Right atrium auricular region (tissue), 2 donors: ENCODE measurements around the gene HYDIN. TPM values are rescaled to one million over a fixed set of nuclear protein-coding genes. Genes with fewer than 3 reads are reported as not detected.
"Not testable (repeated sequence)": the region's sequence is repeated elsewhere in the genome, so short reads cannot be mapped to it uniquely, and the experiment has no call there.

Experiments
- DNase-seq: peaks from one replicate; pipeline ENCODE4 v3.0.0-alpha.2; 2019; ENCODE audit warnings: low spot score
- H3K27ac ChIP-seq, 2 donors: fragments of 200-600 bp; sonication (generic); 1 replicate in 1 of 2; 2 replicates in 1 of 2; pipeline ENCODE4 v1.5.1; 2016 to 2019
- H3K27me3 ChIP-seq, 2 donors: fragments of 200-600 bp; sonication (generic); one replicate each; pipeline versions ENCODE4 v1.5.1 to v1.6.0; 2017 to 2019
- H3K36me3 ChIP-seq: fragments of 200-600 bp; sonication (generic); one replicate; pipeline ENCODE4 v1.5.1; 2016
- H3K4me1 ChIP-seq, 2 donors: fragments of 200-600 bp; sonication (generic); one replicate each; pipeline versions ENCODE4 v1.5.1 to v1.6.0; 2017 to 2019
- H3K4me3 ChIP-seq, 2 donors: fragments of 200-600 bp; sonication (generic); 1 replicate in 1 of 2; 2 replicates in 1 of 2; pipeline ENCODE4 v1.5.1; 2017 to 2019; ENCODE audit warnings: mild to moderate bottlenecking in 1 of 2, moderate library complexity in 1 of 2
- H3K9me3 ChIP-seq, 2 donors: fragments of 200-600 bp; sonication (generic); one replicate each; pipeline ENCODE4 v1.5.1; 2019
- total RNA-seq, 2 donors: library from RNA; depleted of rRNA; stranded (reverse); fragments of >200 nt; gene quantifications; one replicate each; pipeline ENCODE4 v1.1.0, GENCODE V29; 2016

HYDIN gene
- total RNA-seq, 2 donors from 2014 or later: 1.2 to 3.8 TPM

DNA sequence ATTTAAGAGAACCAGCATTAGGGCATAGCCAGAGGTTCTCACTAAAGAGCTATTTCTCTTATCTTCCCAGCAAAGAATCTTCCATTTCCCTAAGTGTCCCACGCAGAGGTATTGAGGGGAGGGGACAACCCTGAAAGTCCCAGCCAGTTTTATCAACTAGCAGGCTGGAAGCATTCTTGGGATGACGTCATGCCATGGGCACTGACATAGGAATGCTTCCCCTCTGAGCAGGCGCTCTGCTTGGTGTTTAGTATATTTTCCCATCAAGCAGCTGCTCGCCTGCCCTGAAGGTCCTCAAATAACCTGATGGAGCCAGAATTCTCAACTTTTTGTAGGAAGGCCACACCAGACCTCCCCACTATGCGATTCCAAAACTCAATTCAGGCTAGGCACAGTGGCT lies 276.7 kb downstream of the HYDIN start:
- H3K36me3 ChIP-seq: not testable (repeated sequence)

DNA sequence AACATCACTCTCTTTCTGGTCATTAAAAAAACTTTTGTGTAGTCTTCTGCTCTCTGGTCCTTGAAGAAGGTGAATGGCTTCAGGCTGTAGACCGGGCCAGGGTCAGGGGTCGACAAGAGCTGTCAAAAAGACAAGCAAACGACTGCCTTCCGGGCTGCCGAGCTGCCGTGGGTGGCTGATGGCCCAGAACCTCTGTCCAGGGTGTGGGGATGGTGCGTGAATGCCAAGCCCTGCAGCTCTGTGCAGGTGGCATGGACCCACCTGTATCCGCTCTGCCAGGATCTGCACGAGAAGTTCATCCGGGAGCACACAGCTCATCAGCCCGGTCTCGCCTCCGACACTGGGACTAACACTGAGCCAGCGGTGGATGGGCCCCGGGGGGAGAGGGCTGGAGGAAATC lies 287.0 kb downstream of the HYDIN start:
- H3K4me3 ChIP-seq, H3K36me3 ChIP-seq, H3K4me1 ChIP-seq, H3K27ac ChIP-seq, DNase-seq, H3K9me3 ChIP-seq, H3K27me3 ChIP-seq: not testable (repeated sequence)

More for the DNA sequence above, 276.7 kb downstream of the HYDIN start:
- H3K4me3 ChIP-seq, H3K4me1 ChIP-seq, H3K27ac ChIP-seq, H3K27me3 ChIP-seq, H3K9me3 ChIP-seq, DNase-seq: not testable (repeated sequence)

- H3K27me3 ChIP-seq, DNase-seq, H3K36me3 ChIP-seq, H3K4me3 ChIP-seq, H3K27ac ChIP-seq, H3K9me3 ChIP-seq, H3K4me1 ChIP-seq: not testable (repeated sequence)
Measured at GRCh38 chr16:70939690-70940359, 290.7 kb downstream of the HYDIN start.

GRCh38 chr16:70936781-70937525 lies 293.6 kb downstream of the HYDIN start:
- not testable (repeated sequence) for H3K4me3 ChIP-seq, H3K27ac ChIP-seq, H3K36me3 ChIP-seq, DNase-seq, H3K9me3 ChIP-seq, H3K27me3 ChIP-seq, H3K4me1 ChIP-seq

GRCh38 chr16:70935325-70935724 lies 295.2 kb downstream of the HYDIN start:
- not testable (repeated sequence) for DNase-seq, H3K27me3 ChIP-seq, H3K4me1 ChIP-seq, H3K9me3 ChIP-seq, H3K4me3 ChIP-seq, H3K36me3 ChIP-seq, H3K27ac ChIP-seq

GRCh38 chr16:70933746-70934145 lies 296.8 kb downstream of the HYDIN start:
- not testable (repeated sequence) for H3K27ac ChIP-seq, DNase-seq, H3K4me1 ChIP-seq, H3K9me3 ChIP-seq, H3K27me3 ChIP-seq, H3K4me3 ChIP-seq, H3K36me3 ChIP-seq

GRCh38 chr16:70930757-70931156 lies 299.8 kb downstream of the HYDIN start:
- DNase-seq, H3K4me3 ChIP-seq: not testable (repeated sequence)

GRCh38 chr16:70922164-70922563 lies 308.4 kb downstream of the HYDIN start:
- not testable (repeated sequence) for H3K4me1 ChIP-seq

More at GRCh38 chr16:70930757-70931156, 299.8 kb downstream of the HYDIN start:
- not testable (repeated sequence) for H3K27ac ChIP-seq, H3K36me3 ChIP-seq, H3K9me3 ChIP-seq, H3K4me1 ChIP-seq, H3K27me3 ChIP-seq

GRCh38 chr16:70920661-70921060 lies 309.9 kb downstream of the HYDIN start:
- H3K4me1 ChIP-seq, H3K4me3 ChIP-seq: not testable (repeated sequence)

More at GRCh38 chr16:70922164-70922563, 308.4 kb downstream of the HYDIN start:
- not testable (repeated sequence) for H3K27me3 ChIP-seq, H3K27ac ChIP-seq, H3K9me3 ChIP-seq, H3K36me3 ChIP-seq, H3K4me3 ChIP-seq, DNase-seq

DNA sequence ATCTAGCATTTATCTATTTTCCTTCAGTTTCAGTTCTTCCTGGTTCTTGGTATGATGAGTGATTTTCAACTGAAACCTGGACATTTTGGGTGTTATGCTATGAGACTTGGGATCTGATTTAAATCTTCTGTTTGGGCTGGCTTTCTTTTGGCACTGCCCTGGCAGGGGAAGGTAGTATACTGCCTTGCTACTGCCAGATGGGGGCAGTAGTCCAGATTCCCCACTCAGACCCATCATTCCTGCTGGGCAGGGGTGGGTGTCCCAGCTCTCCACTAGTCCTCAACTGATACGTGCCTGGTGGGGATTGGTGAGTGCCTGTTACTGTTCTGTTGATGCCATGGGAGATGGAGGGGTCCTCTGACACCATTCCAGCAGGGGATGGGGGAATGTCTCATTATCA lies 342.3 kb downstream of the HYDIN start:
- not testable (repeated sequence) for DNase-seq, H3K27me3 ChIP-seq, H3K36me3 ChIP-seq, H3K4me1 ChIP-seq, H3K4me3 ChIP-seq, H3K9me3 ChIP-seq, H3K27ac ChIP-seq

More at GRCh38 chr16:70920661-70921060, 309.9 kb downstream of the HYDIN start:
- not testable (repeated sequence) for H3K9me3 ChIP-seq, H3K36me3 ChIP-seq, H3K27me3 ChIP-seq, H3K27ac ChIP-seq, DNase-seq

- H3K4me3 ChIP-seq, H3K9me3 ChIP-seq, H3K27ac ChIP-seq, H3K36me3 ChIP-seq, H3K4me1 ChIP-seq, DNase-seq, H3K27me3 ChIP-seq: not testable (repeated sequence)
Measured at GRCh38 chr16:70884652-70885051, 345.9 kb downstream of the HYDIN start.

DNA sequence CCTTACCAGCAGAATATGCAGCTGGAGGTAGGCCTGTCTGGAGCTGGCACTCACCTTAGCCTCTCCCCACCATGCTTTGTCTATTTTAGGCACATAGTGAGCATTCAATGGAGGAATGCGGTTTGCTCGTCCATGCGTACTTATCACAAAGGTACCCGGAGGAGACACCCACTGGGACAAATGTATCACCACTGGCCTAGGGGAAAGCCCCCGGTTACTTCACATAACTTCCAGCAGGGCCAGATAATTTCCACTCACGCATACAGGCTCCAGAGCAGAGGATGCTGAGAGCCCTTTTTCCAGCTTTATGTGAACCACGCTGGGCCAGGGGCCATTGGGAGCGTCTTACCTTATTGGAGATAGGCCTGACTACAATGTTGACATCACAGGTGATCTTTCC lies 348.2 kb downstream of the HYDIN start:
- not testable (repeated sequence) for H3K27me3 ChIP-seq, H3K4me3 ChIP-seq, DNase-seq, H3K4me1 ChIP-seq, H3K27ac ChIP-seq, H3K9me3 ChIP-seq, H3K36me3 ChIP-seq

- not testable (repeated sequence) for H3K4me3 ChIP-seq, H3K27ac ChIP-seq, H3K4me1 ChIP-seq, DNase-seq, H3K27me3 ChIP-seq, H3K9me3 ChIP-seq, H3K36me3 ChIP-seq
Measured at GRCh38 chr16:70877895-70878294, 352.6 kb downstream of the HYDIN start.

GRCh38 chr16:70876442-70876841 lies 354.1 kb downstream of the HYDIN start:
- not testable (repeated sequence) for H3K27me3 ChIP-seq, H3K36me3 ChIP-seq, H3K4me3 ChIP-seq, DNase-seq, H3K27ac ChIP-seq, H3K4me1 ChIP-seq, H3K9me3 ChIP-seq

GRCh38 chr16:70864698-70865097 lies 365.8 kb downstream of the HYDIN start:
- H3K4me3 ChIP-seq, H3K27me3 ChIP-seq, H3K9me3 ChIP-seq, H3K36me3 ChIP-seq, H3K4me1 ChIP-seq, DNase-seq, H3K27ac ChIP-seq: not testable (repeated sequence)
